HCT116 (cell line): ENCODE data around the gene NUDT9. TPM values are rescaled to one million over a fixed set of nuclear protein-coding genes. Genes with fewer than 3 reads are reported as not detected.

Experiments
- ATAC-seq: fragments of 200-7000 bp; cut with Tn5 transposase; 2 replicates; pipeline ENCODE4 v1.9.1; 2020; ENCODE audit warnings: mild to moderate bottlenecking, moderate library complexity
- BruUV-seq: library from RNA; stranded (reverse); fragments of 400-500 nt; replicated peaks from 2 replicates; lab custom pipeline; 2021; lab: Mats Ljungman, UMichigan
- CTCF ChIA-PET: fragments of 300-600 bp; sonication (Branson Sonifier 250); formaldehyde crosslinking; loops from one replicate; lab custom pipeline; 2021; ENCODE audit warnings: antibody characterized with exemption; lab: Charles Lee
- POLR2A ChIA-PET: fragments of 300-600, 350-600 bp; sonication (Branson Sonifier 250); formaldehyde crosslinking; loops from one replicate; lab custom pipeline; 2021; ENCODE audit warnings: antibody characterized with exemption; lab: Charles Lee
- RAD21 ChIA-PET, 2 experiments: fragments of 300-600 bp; sonication (Branson Sonifier 250); formaldehyde crosslinking; loops; one replicate each; lab custom pipeline; 2023; ENCODE audit warnings: low total read pairs in 2 of 2; ENCODE audit not compliant: uncharacterized antibody in 2 of 2, unreplicated experiment in 2 of 2, low non-redundant PET in 1 of 2; lab: Charles Lee
- DNase-seq: peaks from one replicate; pipeline ENCODE4 v3.0.0-alpha.2; 2010; ENCODE audit warnings: low read depth, low spot score
- H2AFZ ChIP-seq: fragments of 200-600 bp; shearing (Covaris generic), sonication (generic); 2 replicates; pipeline ENCODE4 v1.6.1; 2017; ENCODE audit warnings: low read depth, mixed run types, mixed read lengths, antibody characterized with exemption, low read length; ENCODE audit not compliant: poor library complexity, severe bottlenecking
- H3K27ac ChIP-seq: 2 replicates; pipeline ENCODE4 v1.5.1; 2012; ENCODE audit warnings: low read depth, low read length
- H3K27me3 ChIP-seq: fragments of 200-600 bp; sonication (generic); 2 replicates; pipeline ENCODE4 v1.6.1; 2016; ENCODE audit warnings: mixed run types, low read length, mixed read lengths; ENCODE audit not compliant: insufficient read depth
- H3K36me3 ChIP-seq, 2 experiments: fragments of 200-500 bp in 1 of 2; fragments of 200-600 bp in 1 of 2; sonication (Bioruptor generic) in 1 of 2; sonication (generic) in 1 of 2; 2 replicates each; pipeline versions ENCODE4 v1.5.1 to v1.6.1; 2014 to 2016; ENCODE audit warnings: low read length in 2 of 2, inconsistent platforms in 1 of 2, mixed read lengths in 1 of 2, mixed run types in 1 of 2; ENCODE audit not compliant: insufficient read depth in 2 of 2, control insufficient read depth in 1 of 2
- H3K4me1 ChIP-seq, 2 experiments: fragments of 200-600 bp in 1 of 2; sonication (generic) in 1 of 2; 2 replicates each; pipeline versions ENCODE4 v1.5.1 to v1.6.1; 2012 to 2017; ENCODE audit warnings: low read length in 2 of 2, inconsistent platforms in 1 of 2, mild to moderate bottlenecking in 1 of 2, mixed read lengths in 1 of 2, mixed run types in 1 of 2, moderate library complexity in 1 of 2; ENCODE audit not compliant: insufficient read depth in 2 of 2, control insufficient read depth in 1 of 2
- H3K4me2 ChIP-seq: fragments of 200-600 bp; sonication (generic); 2 replicates; pipeline ENCODE4 v1.6.1; 2017; ENCODE audit warnings: mixed run types, low read length, mixed read lengths
- H3K4me3 ChIP-seq, 2 experiments: fragments of 200-600 bp in 1 of 2; sonication (generic) in 1 of 2; replicated peaks in 1 of 2; 2 replicates each; pipeline ENCODE4 v1.5.1; 2011 to 2016; ENCODE audit warnings: low read length in 2 of 2, control low read depth in 1 of 2, low read depth in 1 of 2, mild to moderate bottlenecking in 1 of 2, mixed read lengths in 1 of 2, mixed run types in 1 of 2
- H3K79me2 ChIP-seq: fragments of 200-600 bp; sonication (generic); 2 replicates; pipeline ENCODE4 v1.6.1; 2017; ENCODE audit warnings: mild to moderate bottlenecking, mixed run types, low read length, moderate library complexity, mixed read lengths; ENCODE audit not compliant: insufficient read depth
- H3K9ac ChIP-seq: fragments of 200-600 bp; sonication (generic); 2 replicates; pipeline ENCODE4 v1.6.1; 2016; ENCODE audit warnings: low read length, mixed read lengths
- H3K9me2 ChIP-seq: fragments of 200-600 bp; sonication (generic), shearing (Covaris generic); 2 replicates; pipeline ENCODE4 v1.6.1; 2017; ENCODE audit warnings: mixed run types, mild to moderate bottlenecking, moderate library complexity; ENCODE audit not compliant: insufficient read depth
- H3K9me3 ChIP-seq, 2 experiments: fragments of 200-500 bp in 1 of 2; fragments of 200-600 bp in 1 of 2; sonication (Bioruptor generic) in 1 of 2; sonication (generic) in 1 of 2; 2 replicates each; pipeline ENCODE4 v1.6.1; 2014 to 2017; ENCODE audit warnings: low read length in 2 of 2, mixed read lengths in 2 of 2, inconsistent platforms in 1 of 2, low read depth in 1 of 2, mild to moderate bottlenecking in 1 of 2, mixed run types in 1 of 2, moderate library complexity in 1 of 2; ENCODE audit not compliant: control insufficient read depth in 1 of 2, insufficient read depth in 1 of 2
- H4K20me1 ChIP-seq: fragments of 200-600 bp; sonication (generic), shearing (Covaris generic); 2 replicates; pipeline ENCODE4 v1.6.1; 2017; ENCODE audit warnings: mixed run types, mild to moderate bottlenecking, moderate library complexity; ENCODE audit not compliant: insufficient read depth
- CBX3 ChIP-seq: IDR thresholded peaks from 2 replicates; pipeline ENCODE4 v1.6.1; 2012; ENCODE audit warnings: low read depth
- CEBPB ChIP-seq: IDR thresholded peaks from 2 replicates; pipeline ENCODE4 v1.6.1; 2012; ENCODE audit warnings: low read depth
- CTCF ChIP-seq, 3 experiments: fragments of 200-600 bp in 1 of 3; sonication (generic) in 1 of 3; IDR thresholded peaks in 2 of 3; conservative IDR thresholded peaks in 1 of 3; 2 replicates each; pipeline ENCODE4 v1.5.1; 2012 to 2017; ENCODE audit warnings: low read depth in 2 of 3, low read length in 2 of 3, antibody characterized with exemption in 1 of 3, borderline replicate concordance in 1 of 3, control low read depth in 1 of 3, mild to moderate bottlenecking in 1 of 3, mixed read lengths in 1 of 3, mixed run types in 1 of 3, moderate library complexity in 1 of 3; ENCODE audit not compliant: insufficient read depth in 1 of 3
- EZH2 ChIP-seq: fragments of 200-600 bp; sonication (generic); IDR thresholded peaks from 2 replicates; pipeline ENCODE4 v1.6.1; 2017; ENCODE audit warnings: antibody characterized with exemption, mixed run types
- POLR2A ChIP-seq: IDR thresholded peaks from 2 replicates; pipeline ENCODE4 v1.7.0; 2011; ENCODE audit warnings: borderline replicate concordance; ENCODE audit not compliant: insufficient read depth, insufficient read length; ENCODE audit errors: extremely low read depth
- SIN3A ChIP-seq: IDR thresholded peaks from 2 replicates; pipeline ENCODE4 v1.6.1; 2012; ENCODE audit warnings: low read depth
- SRF ChIP-seq: IDR thresholded peaks from 2 replicates; pipeline ENCODE4 v1.6.1; 2012; ENCODE audit warnings: low read depth
- TCF7L2 ChIP-seq: IDR thresholded peaks from 2 replicates; pipeline ENCODE4 v1.7.0; 2011; ENCODE audit warnings: borderline replicate concordance, inconsistent platforms; ENCODE audit not compliant: insufficient read depth, insufficient read length; ENCODE audit errors: extremely low read depth
- ZBTB33 ChIP-seq: IDR thresholded peaks from 2 replicates; pipeline ENCODE4 v1.6.1; 2011; ENCODE audit warnings: mild to moderate bottlenecking, low read length, moderate library complexity; ENCODE audit not compliant: insufficient replicate concordance; ENCODE audit errors: extremely low read depth
- intact Hi-C: fragments of 100-400 bp; cut with micrococcal nuclease; formaldehyde crosslinking; loops from 2 replicates; pipeline ENCODE4 v1.10.0; 2022
- total RNA-seq: library from RNA; stranded (reverse); gene quantifications from one replicate; pipeline ENCODE4 v1.2.1, GENCODE V29; 2021; ENCODE audit not compliant: unreplicated experiment
- TF ChIP-seq, protein P1 (sequence below): IDR thresholded peaks from 2 replicates; pipeline ENCODE4 v1.6.1; 2012
- TF ChIP-seq, protein P2 (sequence below): IDR thresholded peaks from 2 replicates; pipeline ENCODE4 v1.6.1; 2012; ENCODE audit warnings: low read depth

The NUDT9 gene
- total RNA-seq, 1 experiment from 2014 or later, result 13.5 TPM

DNA sequence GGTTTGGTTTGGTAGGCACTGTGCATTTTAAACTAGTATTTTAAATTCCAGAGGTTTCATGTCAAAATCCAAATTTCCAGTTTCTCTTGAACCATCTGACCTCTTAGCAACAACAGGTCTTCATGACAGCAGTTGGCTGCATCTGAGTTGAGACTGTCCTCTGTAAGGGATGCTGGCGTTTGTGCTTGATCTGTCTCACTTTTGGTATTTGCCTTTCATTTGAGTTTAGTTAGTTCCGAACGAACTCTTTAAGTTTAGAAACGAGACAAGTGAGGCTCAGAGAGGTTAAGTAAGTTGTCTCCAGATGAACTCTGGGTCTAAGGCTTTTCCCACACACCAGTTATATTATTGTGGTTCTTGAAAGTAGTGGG is 77.7 kb downstream of the NUDT9 start:
- DNase-seq (no peak), ATAC-seq (no peak)
- no peak overlapping the region for H3K4me2 ChIP-seq
- H2AFZ ChIP-seq, result no peak overlapping the region
- H4K20me1 ChIP-seq, result no peaks in the 10 kb centered on the region
- no TSS peak for BruUV-seq
- intact Hi-C loops, result no loop called here
- no peak overlapping the region for H3K4me3 ChIP-seq
- no peaks in the 10 kb centered on the region for H3K9me2 ChIP-seq
- ChIA-PET RAD21 (no interaction called here), POLR2A (no interaction called here), CTCF (no interaction called here)
- TF ChIP-seq SIN3A, result no peak
- no peak for TF ChIP-seq EZH2
- TF ChIP-seq, protein P1, sequence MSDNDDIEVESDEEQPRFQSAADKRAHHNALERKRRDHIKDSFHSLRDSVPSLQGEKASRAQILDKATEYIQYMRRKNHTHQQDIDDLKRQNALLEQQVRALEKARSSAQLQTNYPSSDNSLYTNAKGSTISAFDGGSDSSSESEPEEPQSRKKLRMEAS, result no peak
- no peak overlapping the region for H3K27ac ChIP-seq
- peaks cover 13 to 19% of the 10 kb centered on the region in 2 experiments for H3K4me1 ChIP-seq
- no peaks in the 10 kb centered on the region for H3K79me2 ChIP-seq
- no peak overlapping the region for H3K9ac ChIP-seq
- no peaks in the 10 kb centered on the region for H3K27me3 ChIP-seq
- H3K9me3 ChIP-seq, result no peaks in the 10 kb centered on the region
- H3K36me3 ChIP-seq, result no peaks in the 10 kb centered on the region

GRCh38 chr4:87502580-87503238 is 80.3 kb downstream of the NUDT9 start:
- no peaks in the 10 kb centered on the region for H3K79me2 ChIP-seq
- no peaks in the 10 kb centered on the region for H4K20me1 ChIP-seq
- no peaks in the 10 kb centered on the region for H3K27me3 ChIP-seq
- no TSS peak for BruUV-seq
- DNase-seq, result peak; percentile 27
- RAD21 ChIA-PET, result interaction anchor here in 1 of 2 experiments (0.6 kb wide), 1 partner anchor 19 kb away, joined by 3 read pairs; no protein-coding TSS in a partner anchor
- peak overlapping the region; percentile 35 for H3K4me2 ChIP-seq
- H3K9ac ChIP-seq, result no peak overlapping the region
- H3K36me3 ChIP-seq, result no peaks in the 10 kb centered on the region
- POLR2A ChIA-PET, result no interaction called here
- intact Hi-C loops, result no loop called here
- H3K4me1 ChIP-seq, result peaks cover 13 to 19% of the 10 kb centered on the region in 2 experiments
- peak; percentile 58 for ATAC-seq
- H3K27ac ChIP-seq, result peak overlapping the region; percentile 28
- CTCF ChIA-PET, result interaction anchor here (1.5 to 1.7 kb wide), 2 partner anchors 335 to 346 kb away, joined by 3 to 4 read pairs; no protein-coding TSS in a partner anchor
- H3K9me2 ChIP-seq, result no peaks in the 10 kb centered on the region
- H3K9me3 ChIP-seq, result no peaks in the 10 kb centered on the region
- no peak overlapping the region for H2AFZ ChIP-seq
- peak overlapping the region in 1 of 2 experiments; percentile 5; a peak in 1 of 4 replicates for H3K4me3 ChIP-seq
- peak; percentile 74 for TF ChIP-seq TCF7L2
- no peak for TF ChIP-seq CTCF (IDR thresholded peaks at IDR 0.05 in 2 of 3, conservative IDR thresholded peaks at IDR 0.05 in 1 of 3; ENCODE audit: borderline replicate concordance in 1 of 3, insufficient read depth in 1 of 3, low read depth in 2 of 3, low read length in 2 of 3)
- 0 out of 2 replicates have a peak, but pooled peaks have one; percentile 27 for TF ChIP-seq CBX3
- TF ChIP-seq ZBTB33, result no peak
- TF ChIP-seq SRF, result no peak
- no peak for TF ChIP-seq POLR2A
- TF ChIP-seq CEBPB, result peak; percentile 28; the same call in 1 of the 2 replicates
- TF ChIP-seq, protein P2, sequence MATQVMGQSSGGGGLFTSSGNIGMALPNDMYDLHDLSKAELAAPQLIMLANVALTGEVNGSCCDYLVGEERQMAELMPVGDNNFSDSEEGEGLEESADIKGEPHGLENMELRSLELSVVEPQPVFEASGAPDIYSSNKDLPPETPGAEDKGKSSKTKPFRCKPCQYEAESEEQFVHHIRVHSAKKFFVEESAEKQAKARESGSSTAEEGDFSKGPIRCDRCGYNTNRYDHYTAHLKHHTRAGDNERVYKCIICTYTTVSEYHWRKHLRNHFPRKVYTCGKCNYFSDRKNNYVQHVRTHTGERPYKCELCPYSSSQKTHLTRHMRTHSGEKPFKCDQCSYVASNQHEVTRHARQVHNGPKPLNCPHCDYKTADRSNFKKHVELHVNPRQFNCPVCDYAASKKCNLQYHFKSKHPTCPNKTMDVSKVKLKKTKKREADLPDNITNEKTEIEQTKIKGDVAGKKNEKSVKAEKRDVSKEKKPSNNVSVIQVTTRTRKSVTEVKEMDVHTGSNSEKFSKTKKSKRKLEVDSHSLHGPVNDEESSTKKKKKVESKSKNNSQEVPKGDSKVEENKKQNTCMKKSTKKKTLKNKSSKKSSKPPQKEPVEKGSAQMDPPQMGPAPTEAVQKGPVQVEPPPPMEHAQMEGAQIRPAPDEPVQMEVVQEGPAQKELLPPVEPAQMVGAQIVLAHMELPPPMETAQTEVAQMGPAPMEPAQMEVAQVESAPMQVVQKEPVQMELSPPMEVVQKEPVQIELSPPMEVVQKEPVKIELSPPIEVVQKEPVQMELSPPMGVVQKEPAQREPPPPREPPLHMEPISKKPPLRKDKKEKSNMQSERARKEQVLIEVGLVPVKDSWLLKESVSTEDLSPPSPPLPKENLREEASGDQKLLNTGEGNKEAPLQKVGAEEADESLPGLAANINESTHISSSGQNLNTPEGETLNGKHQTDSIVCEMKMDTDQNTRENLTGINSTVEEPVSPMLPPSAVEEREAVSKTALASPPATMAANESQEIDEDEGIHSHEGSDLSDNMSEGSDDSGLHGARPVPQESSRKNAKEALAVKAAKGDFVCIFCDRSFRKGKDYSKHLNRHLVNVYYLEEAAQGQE, result no peak
